ENCODE data around the gene LEP. TPM values are rescaled to one million over a fixed set of nuclear protein-coding genes. Genes with fewer than 3 reads are reported as not detected.
"Not testable (repeated sequence)": the region's sequence is repeated elsewhere in the genome, so short reads cannot be mapped to it uniquely, and the experiment has no call there.

LEP gene
- total RNA-seq, 1 experiment from 2014 or later, result not detected

- no peaks in the 10 kb centered on the region for H3K4me1 ChIP-seq
- H3K4me3 Mint-ChIP-seq (ENCODE audit: unreplicated experiment), result no peak overlapping the region
- H3K27me3 Mint-ChIP-seq (ENCODE audit: insufficient read depth, unreplicated experiment), result no peaks in the 10 kb centered on the region
- H3K36me3 Mint-ChIP-seq (ENCODE audit: insufficient read depth, unreplicated experiment), result no peaks in the 10 kb centered on the region
- no TSS peak for BruUV-seq (replicated peaks)
- CTCF ChIA-PET, result no interaction called here
- no peak overlapping the region for H3K4me3 ChIP-seq (ENCODE audit: low read depth, low read length)
- no peak for DNase-seq
- H3K27ac Mint-ChIP-seq (ENCODE audit: unreplicated experiment), result no peak overlapping the region
- TF ChIP-seq CTCF (IDR thresholded peaks at IDR 0.05; ENCODE audit: insufficient read depth in 1 of 2, low read depth in 1 of 2, low read length in 1 of 2, severe bottlenecking in 1 of 2, unreplicated experiment in 1 of 2), result no peak
- intact Hi-C loops (cut with micrococcal nuclease; ENCODE audit: unreplicated experiment), result no loop called here
- H3K27me3 ChIP-seq (replicated peaks; ENCODE audit: control insufficient read depth, insufficient read depth, low read length), result no peaks in the 10 kb centered on the region
- no peaks in the 10 kb centered on the region for H3K36me3 ChIP-seq (ENCODE audit: control insufficient read depth, insufficient read depth, low read length)
- H3K4me1 Mint-ChIP-seq (ENCODE audit: low read depth, unreplicated experiment), result no peaks in the 10 kb centered on the region
- peaks cover 33% of the 10 kb centered on the region for H3K9me3 Mint-ChIP-seq (ENCODE audit: unreplicated experiment)
- no peaks in the 10 kb centered on the region; the same call in 1 of the 2 replicates for H3K9me3 ChIP-seq
- POLR2A ChIA-PET, result no interaction called here
These were observed 37.3 kb downstream of the LEP start for GRCh38 chr7:128278366-128278765.

- H3K4me3 Mint-ChIP-seq (ENCODE audit: unreplicated experiment), result no peak overlapping the region
- no peak overlapping the region for H3K27ac Mint-ChIP-seq (ENCODE audit: unreplicated experiment)
- TF ChIP-seq CTCF (IDR thresholded peaks at IDR 0.05; ENCODE audit: insufficient read depth in 1 of 2, low read depth in 1 of 2, low read length in 1 of 2, severe bottlenecking in 1 of 2, unreplicated experiment in 1 of 2), result no peak
- no peak for DNase-seq
- no peaks in the 10 kb centered on the region for H3K36me3 Mint-ChIP-seq (ENCODE audit: insufficient read depth, unreplicated experiment)
- no peaks in the 10 kb centered on the region for H3K27me3 ChIP-seq (replicated peaks; ENCODE audit: control insufficient read depth, insufficient read depth, low read length)
- H3K27me3 Mint-ChIP-seq (ENCODE audit: insufficient read depth, unreplicated experiment), result no peaks in the 10 kb centered on the region
- no peaks in the 10 kb centered on the region for H3K4me1 ChIP-seq
- intact Hi-C loops (cut with micrococcal nuclease; ENCODE audit: unreplicated experiment), result no loop called here
- peaks cover 33% of the 10 kb centered on the region for H3K9me3 Mint-ChIP-seq (ENCODE audit: unreplicated experiment)
- no TSS peak for BruUV-seq (replicated peaks)
- H3K4me3 ChIP-seq (ENCODE audit: low read depth, low read length), result no peak overlapping the region
- CTCF ChIA-PET, result no interaction called here
- H3K9me3 ChIP-seq, result no peaks in the 10 kb centered on the region; the same call in 1 of the 2 replicates
- no peaks in the 10 kb centered on the region for H3K36me3 ChIP-seq (ENCODE audit: control insufficient read depth, insufficient read depth, low read length)
- no peaks in the 10 kb centered on the region for H3K4me1 Mint-ChIP-seq (ENCODE audit: low read depth, unreplicated experiment)
- POLR2A ChIA-PET, result no interaction called here
These were observed 38.1 kb downstream of the LEP start for GRCh38 chr7:128279124-128279713.

GRCh38 chr7:128280451-128280850, 39.4 kb downstream of the LEP start:
- H3K36me3 Mint-ChIP-seq (ENCODE audit: insufficient read depth, unreplicated experiment); POLR2A ChIA-PET; H3K4me1 ChIP-seq; H3K27ac Mint-ChIP-seq (ENCODE audit: unreplicated experiment); DNase-seq; BruUV-seq (replicated peaks); H3K27me3 Mint-ChIP-seq (ENCODE audit: insufficient read depth, unreplicated experiment); H3K36me3 ChIP-seq (ENCODE audit: control insufficient read depth, insufficient read depth, low read length); H3K4me3 ChIP-seq (ENCODE audit: low read depth, low read length); H3K27me3 ChIP-seq (replicated peaks; ENCODE audit: control insufficient read depth, insufficient read depth, low read length); H3K9me3 ChIP-seq; H3K4me1 Mint-ChIP-seq (ENCODE audit: low read depth, unreplicated experiment); CTCF ChIA-PET; H3K4me3 Mint-ChIP-seq (ENCODE audit: unreplicated experiment); intact Hi-C loops (cut with micrococcal nuclease; ENCODE audit: unreplicated experiment): not testable (repeated sequence)
- H3K9me3 Mint-ChIP-seq (ENCODE audit: unreplicated experiment), result peaks cover 33% of the 10 kb centered on the region
